Keratinocyte (primary cell): ENCODE measurements around the gene HOMER3.

Experiments used
- EZH2 ChIP-seq: IDR thresholded peaks from one replicate; pipeline ENCODE4 v1.6.1; 2012; ENCODE audit warnings: inconsistent platforms, mild to moderate bottlenecking, low read length, moderate library complexity
- TF ChIP-seq, protein P1 (sequence below), 3 experiments: IDR thresholded peaks in 1 of 3; conservative IDR thresholded peaks in 1 of 3; optimal IDR thresholded peaks in 1 of 3; 2 replicates in 2 of 3; 3 replicates in 1 of 3; pipeline versions ENCODE3 to v1.5.1; 2011; ENCODE audit warnings: low read length in 3 of 3, mild to moderate bottlenecking in 3 of 3, moderate library complexity in 2 of 3, control low read depth in 1 of 3, inconsistent platforms in 1 of 3; ENCODE audit not compliant: insufficient read depth in 2 of 3; ENCODE audit errors: extremely low read depth in 1 of 3

DNA sequence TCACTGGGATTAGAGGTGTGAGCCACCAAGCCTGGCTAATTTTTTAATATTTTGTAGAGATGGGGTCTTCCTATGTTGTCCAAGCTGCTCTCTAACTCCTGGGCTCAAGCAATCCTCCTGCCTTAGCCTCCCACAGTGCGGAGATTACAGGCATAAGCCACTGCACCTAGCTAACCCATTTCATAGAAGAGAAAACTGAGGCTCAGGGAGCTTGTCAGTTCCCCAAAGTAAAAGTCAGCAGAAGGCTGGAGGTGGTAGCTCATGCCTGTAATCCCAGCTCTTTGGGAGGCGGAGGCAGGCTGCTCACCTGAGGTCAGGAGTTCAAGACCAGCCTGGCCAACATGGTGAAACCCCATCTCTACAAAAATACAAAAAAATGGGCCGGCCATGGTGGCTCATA, 8.8 kb upstream of the HOMER3 start:
- TF ChIP-seq, protein P1, sequence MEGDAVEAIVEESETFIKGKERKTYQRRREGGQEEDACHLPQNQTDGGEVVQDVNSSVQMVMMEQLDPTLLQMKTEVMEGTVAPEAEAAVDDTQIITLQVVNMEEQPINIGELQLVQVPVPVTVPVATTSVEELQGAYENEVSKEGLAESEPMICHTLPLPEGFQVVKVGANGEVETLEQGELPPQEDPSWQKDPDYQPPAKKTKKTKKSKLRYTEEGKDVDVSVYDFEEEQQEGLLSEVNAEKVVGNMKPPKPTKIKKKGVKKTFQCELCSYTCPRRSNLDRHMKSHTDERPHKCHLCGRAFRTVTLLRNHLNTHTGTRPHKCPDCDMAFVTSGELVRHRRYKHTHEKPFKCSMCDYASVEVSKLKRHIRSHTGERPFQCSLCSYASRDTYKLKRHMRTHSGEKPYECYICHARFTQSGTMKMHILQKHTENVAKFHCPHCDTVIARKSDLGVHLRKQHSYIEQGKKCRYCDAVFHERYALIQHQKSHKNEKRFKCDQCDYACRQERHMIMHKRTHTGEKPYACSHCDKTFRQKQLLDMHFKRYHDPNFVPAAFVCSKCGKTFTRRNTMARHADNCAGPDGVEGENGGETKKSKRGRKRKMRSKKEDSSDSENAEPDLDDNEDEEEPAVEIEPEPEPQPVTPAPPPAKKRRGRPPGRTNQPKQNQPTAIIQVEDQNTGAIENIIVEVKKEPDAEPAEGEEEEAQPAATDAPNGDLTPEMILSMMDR (optimal IDR thresholded peaks at IDR 0.05 in 1 of 3, IDR thresholded peaks at IDR 0.05 in 1 of 3, conservative IDR thresholded peaks at IDR 0.05 in 1 of 3; ENCODE audit: extremely low read depth in 1 of 3, insufficient read depth in 2 of 3, low read length in 3 of 3): no peak
- TF ChIP-seq EZH2: no peak
